B cell (primary cell): ENCODE data around the gene RMC1. TPM values are rescaled to one million over a fixed set of nuclear protein-coding genes. Genes with fewer than 3 reads are reported as not detected.

Experiments used
- ATAC-seq: fragments of 200-7000 bp; cut with Tn5 transposase; one replicate; pipeline ENCODE4 v1.10.0; 2021; ENCODE audit warnings: low read depth, mild to moderate bottlenecking, moderate number of reproducible peaks, moderate library complexity
- CTCF ChIA-PET: fragments of 350-600 bp; sonication (Branson Sonifier 250); formaldehyde crosslinking; loops from one replicate; lab custom pipeline; 2021; ENCODE audit warnings: antibody characterized with exemption, inconsistent platforms; lab: Charles Lee
- POLR2A ChIA-PET: fragments of 350-600 bp; sonication (Branson Sonifier 250); formaldehyde crosslinking; loops from one replicate; lab custom pipeline; 2021; ENCODE audit warnings: antibody characterized with exemption; lab: Charles Lee
- DNase-seq: peaks from one replicate; pipeline ENCODE4 v3.0.0; 2013
- H2AFZ ChIP-seq: 2 replicates; pipeline ENCODE4 v1.6.1; 2012; ENCODE audit warnings: mild to moderate bottlenecking, low read depth, low read length; ENCODE audit not compliant: insufficient read depth, poor library complexity, severe bottlenecking
- H3K27ac ChIP-seq, 2 donors: 1 replicate in 1 of 2; 2 replicates in 1 of 2; pipeline ENCODE4 v1.5.1; 2012 to 2013; ENCODE audit warnings: low read length in 2 of 2, mild to moderate bottlenecking in 2 of 2, moderate library complexity in 1 of 2
- H3K27me3 ChIP-seq, 4 experiments: fragments of 200-600 bp in 1 of 4; sonication (generic) in 1 of 4; replicated peaks in 1 of 4; 1 replicate in 2 of 4; 2 replicates in 2 of 4; pipeline versions ENCODE4 v1.6.1 to v1.7.0; 2013 to 2016; ENCODE audit warnings: low read length in 3 of 4, mild to moderate bottlenecking in 2 of 4, mixed read lengths in 1 of 4, moderate library complexity in 1 of 4; ENCODE audit not compliant: insufficient read depth in 4 of 4, control insufficient read depth in 3 of 4; ENCODE audit errors: control extremely low read depth in 1 of 4
- H3K36me3 ChIP-seq, 2 experiments: replicated peaks in 1 of 2; 1 replicate in 1 of 2; 2 replicates in 1 of 2; pipeline versions ENCODE4 v1.6.1 to v1.7.1; 2013; ENCODE audit warnings: low read length in 1 of 2; ENCODE audit not compliant: insufficient read depth in 2 of 2, control insufficient read depth in 1 of 2; ENCODE audit errors: control extremely low read depth in 1 of 2, extremely low read depth in 1 of 2
- H3K4me1 ChIP-seq, 2 donors: fragments of 200-600 bp in 1 of 2; sonication (generic) in 1 of 2; 1 replicate in 1 of 2; 2 replicates in 1 of 2; pipeline versions ENCODE4 v1.5.1 to v1.6.1; 2013 to 2017; ENCODE audit warnings: low read length in 2 of 2; ENCODE audit not compliant: control insufficient read depth in 2 of 2, insufficient read depth in 2 of 2
- H3K4me2 ChIP-seq: replicated peaks from 2 replicates; pipeline ENCODE3; 2012; ENCODE audit warnings: mild to moderate bottlenecking, low read depth, low read length; ENCODE audit not compliant: poor library complexity, severe bottlenecking
- H3K4me3 ChIP-seq, 5 experiments: fragments of 200-600 bp in 1 of 5; sonication (generic) in 1 of 5; 1 replicate in 3 of 5; 2 replicates in 2 of 5; pipeline versions ENCODE4 v1.5.1 to v1.7.0; 2011 to 2016; ENCODE audit warnings: low read length in 4 of 5, mild to moderate bottlenecking in 4 of 5, low read depth in 2 of 5, control low read depth in 1 of 5, moderate library complexity in 1 of 5; ENCODE audit not compliant: insufficient read depth in 1 of 5; ENCODE audit errors: control extremely low read depth in 1 of 5, extremely low read depth in 1 of 5
- H3K79me2 ChIP-seq: fragments of 200-600 bp; sonication (generic); one replicate; pipeline ENCODE4 v1.6.0; 2016; ENCODE audit warnings: low read length; ENCODE audit not compliant: control insufficient read depth, insufficient read depth
- H3K9ac ChIP-seq: fragments of 200-600 bp; sonication (generic); 2 replicates; pipeline ENCODE4 v1.6.1; 2017; ENCODE audit warnings: mild to moderate bottlenecking, low read length, moderate library complexity
- H3K9me3 ChIP-seq, 3 donors: one replicate each; pipeline versions ENCODE4 v1.6.1 to v1.7.1; 2013; ENCODE audit warnings: low read length in 2 of 3; ENCODE audit not compliant: control insufficient read depth in 2 of 3, insufficient read depth in 1 of 3; ENCODE audit errors: control extremely low read depth in 1 of 3
- H4K20me1 ChIP-seq: 2 replicates; pipeline ENCODE4 v1.6.0; 2012; ENCODE audit warnings: mild to moderate bottlenecking, low read length; ENCODE audit not compliant: insufficient read depth, control insufficient read depth, poor library complexity, severe bottlenecking
- H3K27ac Mint-ChIP-seq: one replicate; pipeline ENCODE4 v1.8.0; 2021; ENCODE audit warnings: mixed read lengths
- H3K27me3 Mint-ChIP-seq: one replicate; pipeline ENCODE4 v1.8.0; 2021; ENCODE audit warnings: mixed read lengths
- H3K4me1 Mint-ChIP-seq: one replicate; pipeline ENCODE4 v1.8.0; 2021; ENCODE audit warnings: mixed read lengths
- H3K4me3 Mint-ChIP-seq: one replicate; pipeline ENCODE4 v1.8.0; 2021; ENCODE audit warnings: mixed read lengths
- H3K9me3 Mint-ChIP-seq: one replicate; pipeline ENCODE4 v1.8.0; 2022; ENCODE audit warnings: mixed read lengths; ENCODE audit not compliant: insufficient read depth
- EZH2 ChIP-seq: IDR thresholded peaks from 2 replicates; pipeline ENCODE4 v1.6.1; 2012; ENCODE audit warnings: borderline replicate concordance, low read depth, mild to moderate bottlenecking, moderate library complexity, low read length; ENCODE audit not compliant: insufficient read depth, poor library complexity, severe bottlenecking
- WGBS: methylation state at CpG from one replicate; pipeline ENCODE4 v1.1.5; 2013; ENCODE audit warnings: missing lambda C conversion rate; ENCODE audit not compliant: insufficient coverage; 5-methylcytosine and 5-hydroxymethylcytosine counted together
- intact Hi-C: fragments of 100-400 bp; cut with micrococcal nuclease; formaldehyde crosslinking; loops from one replicate; pipeline ENCODE4 v1.10.0; 2022
- polyA plus RNA-seq: library from polyadenylated mRNA; depleted of rRNA; stranded (reverse); fragments of >200 nt; gene quantifications from 2 replicates; pipeline ENCODE4 v1.2.3, GENCODE V29; 2012
- total RNA-seq, 2 donors: library from RNA; stranded (reverse); fragments of 120-200 nt in 1 of 2; gene quantifications; 1 replicate in 1 of 2; 2 replicates in 1 of 2; pipeline versions ENCODE4 v1.2.3 to v1.2.4, GENCODE V29; 2013 to 2022
- TF ChIP-seq, protein P1 (sequence below): fragments of 200-600 bp; IDR thresholded peaks from one replicate; pipeline ENCODE4 v1.8.0; 2022; ENCODE audit warnings: antibody characterized with exemption, mild to moderate bottlenecking

The RMC1 gene
- total and polyA plus RNA-seq, 2 donors (not counting 1 experiment from before 2014, with no cell fraction given) = 77.3 to 137 TPM

DNA sequence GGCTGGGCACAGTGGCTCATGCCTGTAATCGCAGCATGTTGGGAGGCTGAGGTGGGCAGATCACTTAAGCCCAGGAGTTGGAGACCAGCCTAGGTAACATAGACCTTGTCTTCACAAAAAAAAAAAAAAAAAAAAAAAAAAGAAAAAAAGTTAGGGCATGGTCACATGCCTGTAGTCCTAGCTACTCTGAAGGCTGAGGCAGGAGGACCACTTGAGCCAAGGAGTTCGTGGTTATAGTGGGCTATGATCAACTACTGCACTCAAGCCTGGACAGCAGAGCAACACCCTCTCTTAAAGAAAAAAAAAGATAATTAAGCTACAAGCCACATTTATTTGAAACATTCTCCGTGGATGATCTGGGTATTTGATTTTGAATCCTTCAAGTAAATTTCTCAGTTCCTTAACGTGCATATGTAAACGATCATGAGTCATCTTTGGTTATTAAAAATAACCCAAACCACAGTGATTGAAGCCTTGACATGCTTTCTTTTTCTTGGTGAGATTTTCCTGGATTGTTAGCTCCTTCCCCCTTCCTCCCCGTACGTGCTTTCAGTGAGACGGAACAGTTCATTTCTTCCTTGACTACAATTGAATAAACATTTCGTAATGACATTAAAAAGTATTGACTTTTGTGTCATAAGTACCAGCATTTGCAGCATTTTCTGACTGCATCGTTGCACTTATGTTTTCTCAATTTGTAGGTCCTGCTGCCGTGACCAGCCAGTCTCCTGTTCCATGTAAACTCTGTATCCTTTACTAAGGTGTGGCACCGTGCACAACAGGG, 20.3 kb downstream of the RMC1 start:
- peaks cover 10% of the 10 kb centered on the region for H3K4me1 Mint-ChIP-seq
- ChIA-PET CTCF (interaction anchor here (0.6 to 1.2 kb wide), 2 partner anchors 9 to 69 kb away, joined by 4 read pairs; no protein-coding TSS in a partner anchor), POLR2A (no interaction called here)
- 90% methylated on average over 4 of the region's 12 CpGs for WGBS
- H3K4me1 ChIP-seq = peaks cover 0 to 6% of the 10 kb centered on the region in 2 donors
- no peaks in the 10 kb centered on the region for H3K27me3 ChIP-seq
- peaks cover 11 to 90% of the 10 kb centered on the region in 2 experiments for H3K36me3 ChIP-seq
- intact Hi-C loops = no loop called here
- no peak overlapping the region for H3K4me2 ChIP-seq
- no peaks in the 10 kb centered on the region for H3K27me3 Mint-ChIP-seq
- H3K79me2 ChIP-seq = peaks cover 4% of the 10 kb centered on the region
- H3K27ac Mint-ChIP-seq = peak overlapping the region; percentile 27
- peak overlapping the region in 1 of 2 donors; percentile 29 for H3K27ac ChIP-seq
- H3K4me3 Mint-ChIP-seq = no peak overlapping the region
- H4K20me1 ChIP-seq = peaks cover 14% of the 10 kb centered on the region
- H3K9me3 ChIP-seq = no peaks in the 10 kb centered on the region
- H2AFZ ChIP-seq = no peak overlapping the region
- DNase-seq (no peak), ATAC-seq (peak; percentile 28)
- no peak for TF ChIP-seq EZH2
- TF ChIP-seq, protein P1, sequence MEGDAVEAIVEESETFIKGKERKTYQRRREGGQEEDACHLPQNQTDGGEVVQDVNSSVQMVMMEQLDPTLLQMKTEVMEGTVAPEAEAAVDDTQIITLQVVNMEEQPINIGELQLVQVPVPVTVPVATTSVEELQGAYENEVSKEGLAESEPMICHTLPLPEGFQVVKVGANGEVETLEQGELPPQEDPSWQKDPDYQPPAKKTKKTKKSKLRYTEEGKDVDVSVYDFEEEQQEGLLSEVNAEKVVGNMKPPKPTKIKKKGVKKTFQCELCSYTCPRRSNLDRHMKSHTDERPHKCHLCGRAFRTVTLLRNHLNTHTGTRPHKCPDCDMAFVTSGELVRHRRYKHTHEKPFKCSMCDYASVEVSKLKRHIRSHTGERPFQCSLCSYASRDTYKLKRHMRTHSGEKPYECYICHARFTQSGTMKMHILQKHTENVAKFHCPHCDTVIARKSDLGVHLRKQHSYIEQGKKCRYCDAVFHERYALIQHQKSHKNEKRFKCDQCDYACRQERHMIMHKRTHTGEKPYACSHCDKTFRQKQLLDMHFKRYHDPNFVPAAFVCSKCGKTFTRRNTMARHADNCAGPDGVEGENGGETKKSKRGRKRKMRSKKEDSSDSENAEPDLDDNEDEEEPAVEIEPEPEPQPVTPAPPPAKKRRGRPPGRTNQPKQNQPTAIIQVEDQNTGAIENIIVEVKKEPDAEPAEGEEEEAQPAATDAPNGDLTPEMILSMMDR = no peak
- no peak overlapping the region for H3K9ac ChIP-seq
- no peaks in the 10 kb centered on the region for H3K9me3 Mint-ChIP-seq
- no peak overlapping the region for H3K4me3 ChIP-seq

DNA sequence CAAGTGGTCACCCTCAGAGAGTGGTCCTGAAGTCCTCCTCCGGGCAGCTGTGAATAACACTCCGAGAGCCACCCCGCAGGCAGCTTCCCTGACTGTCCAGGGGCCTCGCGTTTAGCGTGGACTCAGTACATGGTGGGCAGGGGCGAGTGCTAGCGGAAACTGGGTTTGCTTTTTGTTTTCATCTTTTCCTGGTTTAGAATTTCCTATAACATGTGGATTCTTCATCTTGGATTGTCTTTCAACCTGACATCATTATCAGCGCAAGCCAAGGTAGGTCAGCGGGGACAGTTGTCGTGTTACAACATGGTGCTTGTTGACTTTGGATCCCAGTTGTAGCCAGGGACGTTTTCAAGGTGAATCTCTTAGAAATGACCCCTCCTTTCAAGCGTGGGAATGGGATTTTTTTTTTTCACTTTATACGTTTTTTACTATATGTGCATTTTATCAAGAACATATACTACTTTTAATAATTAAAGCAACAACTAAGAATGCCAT, 20.9 kb downstream of the RMC1 start:
- Histone ChIP-seq H3K79me2 (no peaks in the 10 kb centered on the region), H3K4me2 (no peak overlapping the region), H3K9me3 (no peaks in the 10 kb centered on the region), H3K9ac (no peak overlapping the region), H2AFZ (no peak overlapping the region), H3K27ac (no peak overlapping the region), H3K36me3 (peaks cover 11 to 90% of the 10 kb centered on the region in 2 experiments), H4K20me1 (peaks cover 14% of the 10 kb centered on the region), H3K4me1 (peaks cover 0 to 6% of the 10 kb centered on the region in 2 donors), H3K4me3 (no peak overlapping the region), H3K27me3 (no peaks in the 10 kb centered on the region)
- DNase-seq = no peak
- intact Hi-C loops = no loop called here
- Mint-ChIP-seq H3K4me1 (peaks cover 10% of the 10 kb centered on the region), H3K9me3 (no peaks in the 10 kb centered on the region), H3K27ac (no peak overlapping the region), H3K4me3 (no peak overlapping the region), H3K27me3 (no peaks in the 10 kb centered on the region)
- WGBS = 91% methylated on average over 8 of the region's 14 CpGs
- no peak for ATAC-seq
- ChIA-PET CTCF (no interaction called here), POLR2A (no interaction called here)
- TF ChIP-seq, protein P1 = no peak
- no peak for TF ChIP-seq EZH2
